ENCODE data around the gene VARS2. TPM values are rescaled to one million over a fixed set of nuclear protein-coding genes. Genes with fewer than 3 reads are reported as not detected.

The VARS2 gene
- polyA plus RNA-seq, 1 experiment = 16.1 TPM

- CTCF ChIA-PET = interaction anchor here (0.6 to 12.0 kb wide), 9 partner anchors 31 to 204 kb away, joined by 3 to 274 read pairs (median 4); partner anchors contain the start of gene VARS2
- Histone ChIP-seq H3K27me3 (ENCODE audit: control insufficient read depth, insufficient read depth, low read length) (no peaks in the 10 kb centered on the region), H3K4me3 (ENCODE audit: low read depth, low read length) (no peak overlapping the region), H3K36me3 (ENCODE audit: control insufficient read depth, insufficient read depth, low read length) (no peaks in the 10 kb centered on the region)
- TF ChIP-seq CTCF (IDR thresholded peaks at IDR 0.05; ENCODE audit: insufficient read depth, low read depth, low read length) = no peak
- DNase-seq (ENCODE audit: low read depth) = no peak
- POLR2A ChIA-PET = interaction anchor here (0.6 to 1.6 kb wide), 5 partner anchors 25 to 267 kb away, joined by 3 to 13 read pairs (median 5); partner anchors contain the start of gene GTF2H4
Measured at GRCh38 chr6:30882759-30883684, 31.0 kb upstream of the VARS2 start.

- no peak for DNase-seq (ENCODE audit: low read depth)
Measured at GRCh38 chr6:30883685-30884520, 30.1 kb upstream of the VARS2 start, which contains the start of gene DDR1. DDR1 (plus strand) TSS chr6:30884519; CDS start chr6:30888730, 4,211 bp downstream.

GRCh38 chr6:30884521-30885480 is 29.2 kb upstream of the VARS2 start:
- Histone ChIP-seq H3K27me3 (ENCODE audit: control insufficient read depth, insufficient read depth, low read length) (no peaks in the 10 kb centered on the region), H3K4me3 (ENCODE audit: low read depth, low read length) (peak overlapping the region; percentile 60), H3K36me3 (ENCODE audit: control insufficient read depth, insufficient read depth, low read length) (no peaks in the 10 kb centered on the region; the same call in 1 of the 2 replicates)
- ChIA-PET POLR2A (interaction anchor here (0.6 to 0.7 kb wide), 2 partner anchors 36 to 656 kb away, joined by 5 to 6 read pairs; no protein-coding TSS in a partner anchor), CTCF (interaction anchor here (0.8 to 12.0 kb wide), 10 partner anchors 14 to 195 kb away, joined by 3 to 274 read pairs (median 3); partner anchors contain the start of genes GTF2H4 and VARS2)
- DNase-seq (ENCODE audit: low read depth) = no peak
- TF ChIP-seq CTCF (IDR thresholded peaks at IDR 0.05; ENCODE audit: insufficient read depth, low read depth, low read length) = no peak

More at GRCh38 chr6:30883685-30884520, 30.1 kb upstream of the VARS2 start, which contains the start of gene DDR1:
- POLR2A ChIA-PET = interaction anchor here (0.7 kb wide), 1 partner anchor 657 kb away, joined by 6 read pairs; no protein-coding TSS in a partner anchor
- Histone ChIP-seq H3K27me3 (ENCODE audit: control insufficient read depth, insufficient read depth, low read length) (no peaks in the 10 kb centered on the region), H3K36me3 (ENCODE audit: control insufficient read depth, insufficient read depth, low read length) (no peaks in the 10 kb centered on the region; the same call in 1 of the 2 replicates), H3K4me3 (ENCODE audit: low read depth, low read length) (peak within 1 kb of the TSS; percentile 60)
- TF ChIP-seq CTCF (IDR thresholded peaks at IDR 0.05; ENCODE audit: insufficient read depth, low read depth, low read length) = no peak
- CTCF ChIA-PET = interaction anchor here (1.1 to 12.0 kb wide), 7 partner anchors 16 to 196 kb away, joined by 3 to 274 read pairs (median 6); partner anchors contain the start of gene VARS2

GRCh38 chr6:30885481-30885998 is 28.5 kb upstream of the VARS2 start:
- ChIA-PET CTCF (interaction anchor here (0.8 to 12.0 kb wide), 6 partner anchors 13 to 130 kb away, joined by 3 to 274 read pairs (median 3); partner anchors contain the start of genes GTF2H4 and VARS2), POLR2A (interaction anchor here (0.6 kb wide), 1 partner anchor 37 kb away, joined by 5 read pairs; no protein-coding TSS in a partner anchor)

More at GRCh38 chr6:30885481-30885998, 28.5 kb upstream of the VARS2 start:
- H3K4me3 ChIP-seq (ENCODE audit: low read depth, low read length) = peak overlapping the region; percentile 60
- DNase-seq (ENCODE audit: low read depth) = no peak
- TF ChIP-seq CTCF (IDR thresholded peaks at IDR 0.05; ENCODE audit: insufficient read depth, low read depth, low read length) = no peak
- H3K27me3 ChIP-seq (ENCODE audit: control insufficient read depth, insufficient read depth, low read length) = no peaks in the 10 kb centered on the region
- H3K36me3 ChIP-seq (ENCODE audit: control insufficient read depth, insufficient read depth, low read length) = peaks cover 3% of the 10 kb centered on the region; the same call in 1 of the 2 replicates
